Epidermal melanocyte (primary cell): ENCODE measurements around the gene CDKAL1.
"Not testable (repeated sequence)": the region's sequence is repeated elsewhere in the genome, so short reads cannot be mapped to it uniquely, and the experiment has no call there.

ENCODE experiments used
- DNase-seq: peaks from one replicate; pipeline ENCODE4 v3.0.0; 2011; ENCODE audit warnings: low spot score; ENCODE audit not compliant: insufficient read length

Gene CDKAL1

GRCh38 chr6:21235162-21235561 is 700.9 kb downstream of the CDKAL1 start:
- DNase-seq = no peak

GRCh38 chr6:21238208-21238607 is 704.0 kb downstream of the CDKAL1 start:
- no peak for DNase-seq

- no peak for DNase-seq
Measured at GRCh38 chr6:21240709-21241108, 706.5 kb downstream of the CDKAL1 start.

GRCh38 chr6:21241231-21242130 is 707.2 kb downstream of the CDKAL1 start:
- DNase-seq = no peak

GRCh38 chr6:21244897-21245470 is 710.7 kb downstream of the CDKAL1 start:
- no peak for DNase-seq

GRCh38 chr6:21245488-21245887 is 711.2 kb downstream of the CDKAL1 start:
- no peak for DNase-seq

- DNase-seq = no peak
Measured at GRCh38 chr6:21246075-21246474, 711.8 kb downstream of the CDKAL1 start.

GRCh38 chr6:21254460-21254859 is 720.2 kb downstream of the CDKAL1 start:
- DNase-seq = not testable (repeated sequence)

GRCh38 chr6:21256197-21256596 is 721.9 kb downstream of the CDKAL1 start:
- DNase-seq = no peak

- DNase-seq = no peak
Measured at GRCh38 chr6:21257125-21257524, 722.9 kb downstream of the CDKAL1 start.

- no peak for DNase-seq
Measured at GRCh38 chr6:21258665-21259064, 724.4 kb downstream of the CDKAL1 start.

- DNase-seq = no peak
Measured at GRCh38 chr6:21259660-21260059, 725.4 kb downstream of the CDKAL1 start.

GRCh38 chr6:21262504-21262903 is 728.2 kb downstream of the CDKAL1 start:
- no peak for DNase-seq

GRCh38 chr6:21263531-21264287 is 729.5 kb downstream of the CDKAL1 start:
- DNase-seq = no peak

GRCh38 chr6:21264288-21265033 is 730.2 kb downstream of the CDKAL1 start:
- no peak for DNase-seq

GRCh38 chr6:21265034-21265729 is 730.9 kb downstream of the CDKAL1 start:
- no peak for DNase-seq

GRCh38 chr6:21265730-21266044 is 731.4 kb downstream of the CDKAL1 start:
- DNase-seq = no peak

- DNase-seq = no peak
Measured at GRCh38 chr6:21270636-21271201, 736.5 kb downstream of the CDKAL1 start.

GRCh38 chr6:21271428-21272155 is 737.3 kb downstream of the CDKAL1 start:
- no peak for DNase-seq

- no peak for DNase-seq
Measured at GRCh38 chr6:21273451-21273850, 739.2 kb downstream of the CDKAL1 start.
